Neural progenitor cell (in vitro differentiated cells): ENCODE measurements around the gene PLAGL1. TPM values are rescaled to one million over a fixed set of nuclear protein-coding genes. Genes with fewer than 3 reads are reported as not detected.
"Not testable (repeated sequence)": the region's sequence is repeated elsewhere in the genome, so short reads cannot be mapped to it uniquely, and the experiment has no call there.

Experiments
- DNase-seq: peaks from one replicate; pipeline ENCODE4 v3.0.0-alpha.2; 2016; ENCODE audit warnings: low spot score
- H2AFZ ChIP-seq: fragments of 200-600 bp; sonication (generic); replicated peaks from 2 replicates; pipeline ENCODE4 v1.6.1; 2016; ENCODE audit warnings: antibody characterized with exemption
- H3F3A ChIP-seq: fragments of 200-600 bp; sonication (generic); 2 replicates; pipeline ENCODE4 v1.6.1; 2016; ENCODE audit warnings: antibody characterized with exemption, low read depth
- H3K27ac ChIP-seq: fragments of 200-600 bp; sonication (generic); 2 replicates; pipeline ENCODE4 v1.5.1; 2016; ENCODE audit warnings: mild to moderate bottlenecking
- H3K27me3 ChIP-seq: fragments of 200-600 bp; sonication (generic); 2 replicates; pipeline ENCODE4 v1.6.1; 2016; ENCODE audit warnings: mild to moderate bottlenecking, moderate library complexity
- H3K36me3 ChIP-seq: fragments of 200-600 bp; sonication (generic); 2 replicates; pipeline ENCODE4 v1.5.1; 2016
- H3K4me1 ChIP-seq: fragments of 200-600 bp; sonication (generic); 2 replicates; pipeline ENCODE4 v1.6.1; 2016; ENCODE audit warnings: mixed run types
- H3K4me2 ChIP-seq: fragments of 200-600 bp; sonication (generic); 2 replicates; pipeline ENCODE4 v1.6.1; 2016
- H3K4me3 ChIP-seq: fragments of 200-600 bp; sonication (generic); 2 replicates; pipeline ENCODE4 v1.5.1; 2016
- H3K79me2 ChIP-seq: fragments of 200-600 bp; sonication (generic); 2 replicates; pipeline ENCODE4 v1.6.1; 2016; ENCODE audit warnings: low read depth
- H3K9ac ChIP-seq: fragments of 200-600 bp; sonication (generic); 2 replicates; pipeline ENCODE4 v1.6.1; 2016
- H3K9me3 ChIP-seq: fragments of 200-600 bp; sonication (generic); 2 replicates; pipeline ENCODE4 v1.5.1; 2016; ENCODE audit warnings: low read depth
- H4K20me1 ChIP-seq: fragments of 200-600 bp; sonication (generic); 2 replicates; pipeline ENCODE4 v1.6.1; 2016; ENCODE audit warnings: low read depth
- H3K27ac Mint-ChIP-seq: 3 replicates; pipeline ENCODE4 v1.8.0; 2021; ENCODE audit warnings: mixed read lengths
- H3K27me3 Mint-ChIP-seq: 2 replicates; pipeline ENCODE4 v1.8.0; 2022; ENCODE audit warnings: low read depth, mild to moderate bottlenecking, inconsistent platforms, moderate library complexity, mixed read lengths; ENCODE audit not compliant: insufficient read depth
- H3K36me3 Mint-ChIP-seq: 3 replicates; pipeline ENCODE4 v1.8.0; 2021; ENCODE audit warnings: mixed read lengths
- H3K4me1 Mint-ChIP-seq: 3 replicates; pipeline ENCODE4 v1.8.0; 2021; ENCODE audit warnings: mixed read lengths
- H3K4me3 Mint-ChIP-seq: 3 replicates; pipeline ENCODE4 v1.8.0; 2021; ENCODE audit warnings: mild to moderate bottlenecking, moderate library complexity, mixed read lengths
- H3K9me3 Mint-ChIP-seq: 3 replicates; pipeline ENCODE4 v1.8.0; 2020; ENCODE audit warnings: mixed read lengths
- CTCF ChIP-seq: fragments of 200-600 bp; sonication (generic); IDR thresholded peaks from 2 replicates; pipeline ENCODE4 v1.5.1; 2017; ENCODE audit warnings: antibody characterized with exemption, mild to moderate bottlenecking
- EZH2 ChIP-seq: fragments of 200-600 bp; sonication (generic); IDR thresholded peaks from 2 replicates; pipeline ENCODE4 v1.6.1; 2017; ENCODE audit warnings: antibody characterized with exemption, mild to moderate bottlenecking, moderate library complexity
- EZH2phosphoT487 ChIP-seq: fragments of 200-600 bp; sonication (generic); IDR thresholded peaks from 2 replicates; pipeline ENCODE4 v1.6.1; 2017; ENCODE audit warnings: antibody characterized with exemption
- total RNA-seq: library from RNA; depleted of rRNA; stranded (reverse); fragments of >200 nt; gene quantifications from 2 replicates; pipeline ENCODE4 v1.2.3, GENCODE V29; 2015; ENCODE audit warnings: low replicate concordance

Gene PLAGL1
- total RNA-seq, 1 donor from 2014 or later: 5.6 TPM

DNA sequence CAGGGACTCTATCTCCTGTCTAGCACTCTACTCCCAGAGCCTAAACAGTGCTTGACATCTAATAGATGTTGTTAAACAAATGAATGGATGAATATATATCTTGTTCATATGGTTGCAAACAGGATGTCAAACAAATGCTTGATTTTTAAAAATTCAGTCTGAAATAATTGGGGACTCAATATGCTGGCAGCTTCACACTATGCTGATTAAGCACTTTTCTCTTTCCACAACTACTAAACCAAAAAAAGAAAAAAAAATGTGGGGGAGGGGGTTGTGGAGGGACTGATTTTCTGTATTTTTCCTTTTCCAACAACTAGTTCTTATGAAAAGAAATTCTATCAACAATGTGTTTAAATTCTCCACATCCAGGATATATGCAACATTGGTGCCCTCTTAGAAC, 44.4 kb upstream of the PLAGL1 start:
- Histone ChIP-seq H3K27me3 (no peaks in the 10 kb centered on the region), H3K36me3 (no peaks in the 10 kb centered on the region), H4K20me1 (no peaks in the 10 kb centered on the region), H3K4me3 (no peak overlapping the region), H2AFZ (no peak overlapping the region), H3K4me2 (no peak overlapping the region), H3K9ac (no peak overlapping the region), H3K4me1 (no peaks in the 10 kb centered on the region), H3K27ac (no peak overlapping the region), H3F3A (no peaks in the 10 kb centered on the region), H3K79me2 (no peaks in the 10 kb centered on the region), H3K9me3 (no peaks in the 10 kb centered on the region)
- Mint-ChIP-seq H3K36me3 (no peaks in the 10 kb centered on the region), H3K9me3 (peaks cover 14% of the 10 kb centered on the region), H3K4me3 (no peak overlapping the region), H3K27me3 (peaks cover 2% of the 10 kb centered on the region), H3K27ac (no peak overlapping the region), H3K4me1 (no peaks in the 10 kb centered on the region)
- DNase-seq: no peak
- TF ChIP-seq EZH2phosphoT487: no peak
- TF ChIP-seq EZH2: no peak
- no peak for TF ChIP-seq CTCF

- Histone ChIP-seq H3K36me3 (no peaks in the 10 kb centered on the region), H3K4me3 (no peak overlapping the region), H3K27ac (no peak overlapping the region), H4K20me1 (no peaks in the 10 kb centered on the region), H2AFZ (no peak overlapping the region), H3K79me2 (no peaks in the 10 kb centered on the region), H3K4me2 (no peak overlapping the region), H3K9ac (no peak overlapping the region), H3F3A (no peaks in the 10 kb centered on the region), H3K4me1 (no peaks in the 10 kb centered on the region), H3K27me3 (no peaks in the 10 kb centered on the region), H3K9me3 (no peaks in the 10 kb centered on the region)
- Mint-ChIP-seq H3K4me1 (no peaks in the 10 kb centered on the region), H3K4me3 (no peak overlapping the region), H3K27ac (no peak overlapping the region), H3K36me3 (no peaks in the 10 kb centered on the region), H3K27me3 (no peaks in the 10 kb centered on the region), H3K9me3 (peaks cover 21% of the 10 kb centered on the region)
- no peak for DNase-seq
- TF ChIP-seq CTCF (no peak), EZH2phosphoT487 (no peak), EZH2 (no peak)
These were observed 41.3 kb upstream of the PLAGL1 start for GRCh38 chr6:144049386-144049785.

- no peak for DNase-seq
- no peaks in the 10 kb centered on the region for H3K9me3 ChIP-seq
These were observed 39.6 kb upstream of the PLAGL1 start for GRCh38 chr6:144047688-144048087.

DNA sequence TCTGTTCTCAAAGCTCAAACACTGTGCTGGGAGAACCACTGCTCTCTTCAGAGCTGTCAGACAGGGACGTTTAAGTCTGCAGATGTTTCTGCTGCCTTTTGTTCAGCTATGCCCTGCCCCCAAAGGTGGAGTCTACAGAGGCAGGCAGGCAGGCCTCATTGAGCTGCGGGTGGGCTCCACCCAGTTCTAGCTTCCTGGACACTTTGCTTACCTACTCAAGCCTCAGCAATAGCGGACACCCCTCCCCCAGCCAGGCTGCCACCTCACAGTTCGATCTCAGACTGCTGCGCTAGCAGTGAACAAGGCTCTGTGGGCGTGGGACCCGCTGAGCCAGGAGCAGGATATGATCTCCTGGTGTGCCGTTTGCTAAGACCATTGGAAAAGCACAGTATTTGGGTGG, 38.6 kb upstream of the PLAGL1 start:
- H3K27ac ChIP-seq, H3K4me3 ChIP-seq, H3F3A ChIP-seq, H3K4me1 ChIP-seq, H3K27ac Mint-ChIP-seq, H3K4me2 ChIP-seq, H3K36me3 ChIP-seq, H3K79me2 ChIP-seq, H3K27me3 Mint-ChIP-seq, H3K27me3 ChIP-seq, H3K4me1 Mint-ChIP-seq, H4K20me1 ChIP-seq, H3K4me3 Mint-ChIP-seq, H2AFZ ChIP-seq, H3K36me3 Mint-ChIP-seq, H3K9ac ChIP-seq, DNase-seq, H3K9me3 ChIP-seq: not testable (repeated sequence)
- H3K9me3 Mint-ChIP-seq: peaks cover 25% of the 10 kb centered on the region

More at GRCh38 chr6:144047688-144048087, 39.6 kb upstream of the PLAGL1 start:
- no peak overlapping the region for H2AFZ ChIP-seq
- no peak overlapping the region for H3K27ac ChIP-seq
- H3K27me3 ChIP-seq: no peaks in the 10 kb centered on the region
- H3K4me3 ChIP-seq: no peak overlapping the region
- Mint-ChIP-seq H3K27ac (no peak overlapping the region), H3K9me3 (peaks cover 25% of the 10 kb centered on the region), H3K27me3 (no peaks in the 10 kb centered on the region), H3K4me3 (no peak overlapping the region), H3K4me1 (no peaks in the 10 kb centered on the region), H3K36me3 (no peaks in the 10 kb centered on the region)
- TF ChIP-seq EZH2phosphoT487 (no peak), CTCF (no peak), EZH2 (no peak)
- H3F3A ChIP-seq: no peaks in the 10 kb centered on the region
- H3K4me1 ChIP-seq: no peaks in the 10 kb centered on the region
- H3K79me2 ChIP-seq: no peaks in the 10 kb centered on the region
- H3K36me3 ChIP-seq: no peaks in the 10 kb centered on the region
- no peak overlapping the region for H3K9ac ChIP-seq
- H4K20me1 ChIP-seq: no peaks in the 10 kb centered on the region
- H3K4me2 ChIP-seq: no peak overlapping the region

DNA sequence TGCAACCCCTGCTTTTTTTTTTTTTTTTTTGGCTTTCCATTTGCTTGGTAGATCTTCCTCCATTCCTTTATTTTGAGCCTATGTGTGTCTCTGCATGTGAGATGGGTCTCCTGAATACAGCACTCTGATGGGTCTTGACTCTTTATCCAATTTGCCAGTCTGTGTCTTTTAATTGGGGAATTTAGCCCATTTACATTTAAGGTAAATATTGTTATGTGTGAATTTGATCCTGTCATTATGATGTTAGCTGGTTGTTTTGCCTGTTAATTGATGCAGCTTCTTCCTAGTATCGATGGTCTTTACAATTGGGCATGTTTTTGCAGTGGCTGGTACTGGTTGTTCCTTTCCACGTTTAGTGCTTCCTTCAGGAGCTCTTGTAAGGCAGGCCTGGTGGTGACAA, 36.9 kb upstream of the PLAGL1 start:
- not testable (repeated sequence) for H3K4me1 ChIP-seq, H3K9me3 ChIP-seq, H3K4me1 Mint-ChIP-seq, H3K4me2 ChIP-seq, H3K27ac ChIP-seq, DNase-seq, H3K36me3 ChIP-seq, H3F3A ChIP-seq, H3K79me2 ChIP-seq, H3K27me3 Mint-ChIP-seq, H3K36me3 Mint-ChIP-seq, H3K9ac ChIP-seq, H3K27ac Mint-ChIP-seq, H4K20me1 ChIP-seq, H3K27me3 ChIP-seq, H3K4me3 Mint-ChIP-seq, H2AFZ ChIP-seq, H3K4me3 ChIP-seq
- H3K9me3 Mint-ChIP-seq: peaks cover 25% of the 10 kb centered on the region
